DMS 273 (cell line): ENCODE results near the gene PRSS1.
A peak's percentile ranks its signal among the peaks of the same experiment; 100 is the strongest.
"Not testable (repeated sequence)": the region's sequence is repeated elsewhere in the genome, so short reads cannot be mapped to it uniquely, and the experiment has no call there.

Experiments
- DNase-seq: peaks from one replicate; lab custom pipeline; 2025; ENCODE audit not compliant: unreplicated experiment; lab: John Stamatoyannopoulos, UW

PRSS1 gene

DNA sequence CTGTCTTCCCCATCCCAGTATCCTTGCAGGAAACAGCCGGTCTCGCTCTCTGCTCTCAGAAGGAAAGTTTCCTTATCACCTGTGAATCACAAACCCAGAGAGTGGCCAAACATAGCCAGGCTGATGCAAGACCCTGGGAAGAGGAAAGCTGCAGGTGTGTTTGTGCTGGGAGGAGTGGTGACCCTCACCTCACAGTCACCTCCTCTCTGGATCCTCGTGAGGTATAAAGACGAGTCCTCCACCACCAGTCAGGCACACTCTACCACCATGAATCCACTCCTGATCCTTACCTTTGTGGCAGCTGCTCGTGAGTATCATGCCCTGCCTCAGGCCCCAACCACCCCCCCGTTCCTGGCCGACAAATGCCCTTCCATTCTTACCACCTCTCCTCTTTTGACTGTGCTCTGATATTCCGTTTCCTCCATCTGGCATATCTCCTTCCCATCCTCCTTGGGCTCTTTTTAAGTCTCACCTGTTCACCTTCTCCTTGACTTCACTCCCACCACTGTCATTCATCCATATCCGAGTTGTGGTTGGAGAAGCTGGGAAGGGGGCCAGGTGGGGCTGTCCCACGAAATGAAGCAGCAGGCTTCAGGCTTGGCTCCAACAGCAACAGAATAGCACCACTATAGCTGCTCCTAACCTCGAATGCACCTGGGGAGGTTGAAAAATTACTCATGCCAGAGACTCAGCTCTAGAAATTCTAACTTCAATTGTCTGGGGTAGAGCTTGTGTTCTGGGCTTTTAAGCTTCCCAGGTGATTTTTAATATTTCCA, at the start of gene PRSS1:
TSS of gene PRSS1 (plus strand) at position 255 of the 776 bp plus-strand sequence. CDS start at position 268, 13 bp downstream.
- no peak for DNase-seq

DNA sequence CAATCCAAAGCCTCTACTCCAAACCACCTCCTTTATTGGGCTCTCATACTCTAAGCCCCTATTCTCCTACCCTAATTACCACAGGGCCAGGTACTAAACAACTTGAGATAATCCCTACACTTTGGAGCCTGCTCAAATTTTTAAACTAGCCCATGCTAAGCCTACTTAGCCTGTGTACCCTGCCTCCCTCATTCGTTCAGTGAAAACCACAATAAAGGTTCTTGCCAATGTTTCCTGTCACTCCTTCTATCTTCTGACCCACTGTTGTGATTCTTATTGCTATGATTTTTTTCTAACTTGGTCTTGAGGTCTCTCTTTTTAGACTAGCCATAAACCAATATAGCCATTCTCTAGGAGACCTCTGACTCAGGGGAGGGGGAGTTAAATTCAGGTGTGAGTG, 48.3 kb upstream of the PRSS1 start:
- DNase-seq, result not testable (repeated sequence)

DNA sequence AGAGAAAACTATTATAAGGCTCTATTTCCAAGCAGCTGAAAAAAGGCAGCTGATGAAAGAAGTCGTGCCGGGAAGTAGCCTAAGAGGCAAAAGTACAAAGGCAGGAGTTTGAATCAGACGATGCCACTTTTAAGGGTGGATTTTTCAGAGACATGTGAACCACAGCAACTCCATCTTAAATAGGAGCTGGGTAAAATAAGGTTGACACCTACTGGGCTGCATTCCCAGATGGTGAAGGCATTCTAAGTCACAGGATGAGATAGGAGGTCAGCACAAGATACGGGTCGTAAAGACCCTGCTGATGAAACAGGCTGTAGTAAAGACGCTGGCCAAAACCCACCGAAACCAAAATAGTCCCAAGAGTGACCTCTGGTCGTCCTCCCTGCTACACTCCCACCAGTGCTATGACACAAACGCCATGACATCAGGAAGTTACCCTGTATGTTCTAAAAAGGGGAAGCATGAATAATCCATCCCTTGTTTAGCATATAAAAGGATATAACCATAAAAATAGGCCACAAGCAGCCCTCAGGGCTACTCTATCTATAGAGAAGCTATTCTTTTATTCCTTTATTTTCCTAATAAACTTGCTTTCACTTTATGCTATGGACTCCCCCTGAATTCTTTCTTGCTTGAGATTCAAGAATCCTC, 45.5 kb upstream of the PRSS1 start:
- no peak for DNase-seq

DNA sequence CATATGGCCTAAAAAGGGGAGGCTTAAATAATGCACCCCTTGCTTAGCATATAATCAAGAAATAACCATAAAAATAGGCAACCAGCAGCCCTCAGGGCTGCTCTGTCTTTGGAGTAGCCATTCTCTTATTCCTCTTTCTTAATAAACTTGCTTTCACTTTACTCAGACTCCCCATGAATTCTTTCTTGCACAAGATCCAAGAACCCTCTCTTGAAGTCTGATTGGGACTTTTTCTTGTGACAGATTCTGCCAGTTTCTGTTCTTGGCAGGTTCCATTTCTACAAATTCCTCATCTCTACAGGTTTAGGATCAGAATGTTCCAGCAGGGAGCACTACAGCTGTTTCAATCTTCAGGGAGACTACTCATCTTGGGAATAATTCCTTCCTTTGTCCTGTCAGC, 40.5 kb upstream of the PRSS1 start:
- DNase-seq, result not testable (repeated sequence)

DNA sequence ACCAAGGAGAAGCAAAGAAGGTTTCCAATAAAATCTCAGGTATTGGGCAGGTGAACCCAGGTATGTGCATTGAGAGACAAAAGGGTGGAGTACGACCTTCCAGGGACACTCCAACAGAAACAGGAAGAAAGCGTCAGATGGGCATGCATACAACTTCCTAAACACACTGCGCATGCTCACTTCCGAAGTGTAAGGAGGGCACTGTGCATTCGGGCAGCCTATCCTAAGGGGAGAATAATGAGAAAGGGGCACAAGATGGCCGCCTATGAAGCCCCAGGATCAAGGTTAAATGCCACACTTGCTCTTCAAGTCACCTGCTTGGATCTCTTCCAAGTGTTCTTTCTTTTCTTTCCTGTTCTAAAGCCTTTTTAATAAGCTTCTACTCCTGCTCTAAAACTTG, 39.4 kb upstream of the PRSS1 start:
- no peak for DNase-seq

DNA sequence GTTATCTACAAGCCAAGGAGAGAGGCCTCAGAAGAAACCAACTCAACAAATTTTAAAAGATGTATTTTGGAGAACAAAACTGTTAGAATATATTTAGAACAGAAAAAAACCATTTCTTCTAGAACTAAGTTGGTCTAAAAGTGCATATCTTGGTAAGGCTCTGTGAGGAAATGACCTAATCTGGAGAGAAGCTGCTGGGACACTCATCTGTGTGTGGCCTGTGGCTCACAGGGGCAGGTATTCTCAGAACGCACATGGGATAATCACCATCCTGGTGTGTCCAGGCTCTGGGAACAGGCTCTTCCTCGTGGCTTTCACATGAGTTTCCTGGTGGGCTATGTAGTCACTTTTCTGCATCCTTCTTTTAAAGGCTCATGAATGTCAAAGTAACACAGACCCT, 38.1 kb upstream of the PRSS1 start:
- no peak for DNase-seq

DNA sequence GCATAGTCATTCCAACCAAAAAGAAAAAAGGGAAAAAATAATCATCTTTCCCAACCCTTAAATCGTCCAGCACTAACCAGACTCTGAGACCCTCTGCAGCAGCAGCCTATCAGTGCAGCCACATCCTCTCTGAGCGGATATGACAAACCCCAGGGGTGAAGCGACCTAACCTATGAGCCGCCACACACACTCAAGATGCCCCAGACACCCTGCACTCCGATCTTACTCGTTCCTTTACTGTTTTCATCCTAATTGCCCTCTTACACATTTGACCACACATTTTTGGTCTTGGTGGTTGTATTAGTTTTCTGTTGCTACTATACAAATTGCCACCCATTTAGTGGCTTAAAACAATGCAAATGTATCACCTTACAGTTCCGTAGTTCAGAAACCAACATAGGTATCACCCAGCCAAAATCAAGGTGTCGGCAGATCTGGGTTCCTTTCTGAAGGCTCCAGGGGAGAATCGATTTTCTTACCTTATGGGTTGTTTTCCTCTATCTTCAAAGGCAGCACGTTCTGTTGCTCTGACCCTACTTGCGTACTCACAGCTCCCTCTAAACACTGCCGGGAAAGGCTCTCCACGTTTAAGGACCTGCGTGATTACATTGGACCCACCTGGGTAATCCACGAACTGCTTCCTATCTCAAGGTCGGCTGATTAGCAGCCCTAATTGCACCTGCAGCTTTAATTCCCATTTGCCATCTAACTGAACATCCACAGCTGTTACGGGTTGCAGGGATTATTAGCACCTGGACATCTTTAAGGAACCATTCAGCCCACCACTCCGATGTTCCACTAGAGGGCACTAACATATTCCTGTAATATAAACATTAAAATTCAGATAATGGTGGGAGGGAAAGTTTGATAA, 37.3 kb upstream of the PRSS1 start:
- DNase-seq, result peak; percentile 53

DNA sequence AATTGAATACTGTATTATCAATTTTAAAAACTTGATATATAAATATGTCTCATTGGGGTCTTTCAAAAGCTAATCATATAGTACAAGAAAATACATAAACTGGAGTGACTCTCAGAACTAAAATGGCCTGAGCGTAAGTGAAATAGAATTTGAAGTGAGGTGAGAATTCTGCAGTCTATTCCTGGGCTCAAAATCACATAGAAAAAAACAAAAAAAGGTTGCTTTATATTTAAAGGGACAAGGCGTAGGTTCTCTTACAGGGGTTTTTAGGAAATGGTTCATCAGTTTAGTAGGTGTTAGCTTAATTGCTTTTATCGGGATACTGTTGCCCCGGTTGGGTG, 36.7 kb upstream of the PRSS1 start:
- DNase-seq, result no peak

DNA sequence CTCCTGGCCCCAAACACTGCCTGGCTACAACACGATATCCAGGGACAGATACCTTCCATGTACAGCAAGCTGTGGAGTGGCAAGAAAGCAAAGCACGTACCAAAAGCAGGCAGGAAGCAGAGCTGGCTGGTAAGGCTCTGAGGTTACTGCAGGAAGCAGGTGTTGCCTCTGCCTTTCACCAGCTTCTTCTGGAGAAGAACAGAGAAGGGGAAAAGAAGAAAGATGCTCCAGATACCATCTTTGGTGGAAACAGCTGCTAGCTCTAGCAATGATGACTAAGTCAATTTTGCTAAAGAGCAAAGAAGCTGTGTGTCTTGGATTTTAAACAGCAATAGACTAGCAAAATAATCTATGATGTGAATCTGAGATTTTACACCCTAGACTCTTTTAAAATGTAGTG, 34.9 kb upstream of the PRSS1 start:
- DNase-seq, result no peak

DNA sequence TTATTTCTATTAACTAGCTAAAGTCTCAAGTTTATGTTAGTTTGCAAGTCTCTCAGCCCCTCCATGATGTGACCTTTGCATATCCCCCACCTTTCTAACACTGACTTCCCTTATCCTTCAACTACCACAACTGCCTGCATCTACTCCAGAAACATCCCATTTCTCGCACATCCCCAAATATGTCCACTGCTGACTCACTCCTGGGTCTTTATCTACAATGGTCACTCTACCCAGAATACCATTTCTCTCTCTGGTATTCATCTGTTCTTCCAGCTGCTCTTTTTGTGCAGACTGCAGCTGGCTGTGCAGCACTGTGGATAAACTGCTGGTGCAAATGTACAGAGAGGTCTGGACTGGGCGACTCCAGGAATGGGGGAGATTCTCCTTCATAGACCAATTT, 32.7 kb upstream of the PRSS1 start:
- no peak for DNase-seq

DNA sequence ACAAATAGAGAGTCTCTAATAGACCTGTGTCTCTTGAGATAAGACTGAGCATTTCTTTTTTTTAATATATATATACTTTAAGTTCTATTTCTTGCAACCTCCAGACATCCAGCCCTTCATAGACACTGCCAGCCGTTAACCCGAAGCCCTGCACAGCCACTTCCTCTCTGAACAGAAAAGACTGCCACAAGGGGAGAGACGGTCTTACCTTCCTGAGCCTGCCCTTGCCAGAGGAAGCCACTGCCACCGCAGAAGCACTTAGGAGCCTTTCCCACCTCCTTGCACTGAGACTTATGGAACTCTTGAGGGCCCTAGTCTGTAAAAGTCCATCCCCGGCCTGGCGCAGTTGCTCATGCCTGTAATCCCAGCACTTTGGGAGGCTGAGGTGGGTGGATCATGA, 31.8 kb upstream of the PRSS1 start:
- no peak for DNase-seq

DNA sequence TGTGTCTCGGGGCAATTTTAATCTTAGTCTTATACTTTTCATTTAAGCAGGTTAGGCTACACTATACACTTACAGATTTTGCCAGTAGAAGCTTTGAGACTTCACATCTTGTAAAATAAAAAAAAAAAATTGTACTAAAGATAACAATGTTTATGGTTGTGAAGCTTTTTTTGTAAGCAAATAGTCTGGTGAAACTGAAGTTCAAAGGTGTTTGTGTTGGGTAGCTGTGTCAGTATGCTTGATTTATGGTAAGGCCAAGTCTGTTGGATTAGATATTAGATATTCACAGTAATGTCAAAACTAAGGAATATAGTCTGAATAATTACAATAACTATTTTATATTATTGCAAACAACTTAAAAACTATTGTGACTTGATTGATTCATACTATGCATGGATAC, 31.0 kb upstream of the PRSS1 start:
- DNase-seq, result no peak

DNA sequence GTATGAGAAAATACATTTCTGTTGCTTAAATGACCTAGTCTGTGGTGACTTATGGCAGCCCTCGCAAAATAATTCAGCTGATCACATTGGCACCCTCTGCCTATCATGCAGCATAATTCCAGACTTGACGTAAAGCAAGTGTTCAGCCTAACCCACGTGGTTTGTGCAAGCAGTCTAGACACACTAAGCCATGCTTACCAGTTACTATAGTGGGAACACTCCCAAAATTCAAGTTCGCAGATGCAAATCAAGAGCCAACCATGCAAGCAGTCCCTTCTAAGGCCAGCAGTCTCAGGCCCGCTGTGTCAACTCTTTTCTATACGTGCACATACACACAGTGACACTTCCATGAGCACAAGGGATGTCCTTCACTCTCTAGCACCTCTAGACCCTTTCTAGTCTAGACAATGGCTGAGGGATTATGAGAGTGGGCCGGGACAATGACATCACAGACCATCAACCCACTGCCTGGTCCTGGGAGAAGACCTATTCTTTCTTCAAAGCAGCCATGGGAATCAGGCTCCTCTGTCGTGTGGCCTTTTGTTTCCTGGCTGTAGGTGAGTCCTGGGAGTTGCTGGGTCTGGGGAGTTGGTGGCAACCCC, 29.0 kb upstream of the PRSS1 start:
- no peak for DNase-seq

DNA sequence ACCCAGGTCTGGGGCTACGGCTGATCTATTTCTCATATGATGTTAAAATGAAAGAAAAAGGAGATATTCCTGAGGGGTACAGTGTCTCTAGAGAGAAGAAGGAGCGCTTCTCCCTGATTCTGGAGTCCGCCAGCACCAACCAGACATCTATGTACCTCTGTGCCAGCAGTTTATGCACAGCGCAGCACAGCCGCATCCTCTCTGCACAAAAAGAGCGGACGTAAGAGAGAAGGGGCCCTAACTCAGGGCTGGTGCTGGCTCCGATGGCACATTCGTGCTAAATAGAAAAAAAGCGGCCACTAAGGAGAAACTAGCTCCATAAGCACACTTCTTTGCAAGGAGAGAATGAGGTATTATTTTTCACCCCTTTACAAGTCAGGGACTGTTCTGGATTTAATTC, 28.3 kb upstream of the PRSS1 start:
- DNase-seq, result no peak

DNA sequence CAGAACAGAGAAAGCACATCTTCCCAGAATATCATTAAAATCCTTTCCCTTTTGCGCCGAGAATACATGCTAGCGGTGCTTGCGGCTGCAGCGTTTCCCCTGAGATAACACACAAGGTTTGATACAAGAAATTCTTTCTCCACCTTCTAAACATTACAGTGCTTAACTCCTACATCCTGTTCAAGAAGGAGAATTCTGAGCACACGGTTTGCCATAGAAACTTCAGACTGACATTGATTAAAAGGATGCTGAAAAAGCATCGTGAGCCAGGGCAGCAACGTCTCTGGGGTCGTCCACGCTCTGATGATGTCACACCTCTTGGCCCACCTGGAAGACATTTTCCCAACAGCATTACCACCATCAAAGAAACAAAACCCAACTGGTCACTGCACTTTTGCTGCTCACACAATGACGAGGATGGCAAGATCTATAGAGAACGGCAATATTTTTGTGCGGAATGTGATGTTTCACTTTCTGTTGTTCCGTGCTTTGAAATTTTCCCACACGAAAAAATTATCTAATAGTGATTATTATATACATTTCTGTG, 27.0 kb upstream of the PRSS1 start:
- DNase-seq, result no peak

DNA sequence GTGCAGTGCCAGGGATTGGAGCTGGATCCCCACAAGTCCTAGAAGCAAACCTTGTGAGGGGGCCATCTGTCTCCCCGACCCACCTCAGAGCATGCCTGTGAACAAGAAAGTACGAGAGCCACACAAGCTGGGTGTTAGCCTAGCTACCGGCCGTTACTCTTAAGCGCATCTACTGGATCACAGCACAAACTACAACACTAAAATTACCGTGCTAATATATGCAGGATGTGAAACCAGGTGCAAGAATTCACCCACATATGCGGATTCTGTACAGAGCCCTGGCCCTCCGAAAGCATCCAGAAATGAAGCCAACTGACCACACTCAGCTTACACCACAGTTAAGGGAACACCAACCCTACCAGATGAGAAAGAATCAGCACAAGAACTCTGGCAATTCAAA, 16.0 kb upstream of the PRSS1 start:
- no peak for DNase-seq

DNA sequence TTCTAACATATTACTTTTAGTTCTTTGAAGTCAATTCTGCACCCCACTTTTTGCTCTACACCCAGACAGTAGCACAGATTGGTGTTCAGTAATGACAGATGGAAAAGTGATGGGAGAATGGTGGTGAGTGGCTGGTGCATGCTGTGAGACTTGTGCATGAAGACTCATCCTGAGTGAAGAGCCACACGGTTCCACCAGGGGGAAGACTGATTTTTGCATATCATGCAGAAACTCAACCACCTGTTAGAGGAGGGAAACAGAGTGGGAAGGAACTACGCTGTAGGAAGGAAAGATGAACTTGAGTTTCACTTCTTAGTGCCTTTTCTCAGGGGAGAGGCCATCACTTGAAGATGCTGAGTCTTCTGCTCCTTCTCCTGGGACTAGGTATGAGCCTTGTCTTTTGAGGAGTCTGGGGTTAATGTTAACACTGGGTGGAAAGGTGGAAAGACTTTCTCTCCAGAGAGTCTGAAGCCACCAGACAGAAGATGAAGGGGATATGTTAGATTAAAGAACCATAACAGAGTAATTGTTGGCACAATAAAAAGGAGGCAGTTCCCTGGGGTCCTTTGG, 9.3 kb upstream of the PRSS1 start:
- DNase-seq, result no peak

DNA sequence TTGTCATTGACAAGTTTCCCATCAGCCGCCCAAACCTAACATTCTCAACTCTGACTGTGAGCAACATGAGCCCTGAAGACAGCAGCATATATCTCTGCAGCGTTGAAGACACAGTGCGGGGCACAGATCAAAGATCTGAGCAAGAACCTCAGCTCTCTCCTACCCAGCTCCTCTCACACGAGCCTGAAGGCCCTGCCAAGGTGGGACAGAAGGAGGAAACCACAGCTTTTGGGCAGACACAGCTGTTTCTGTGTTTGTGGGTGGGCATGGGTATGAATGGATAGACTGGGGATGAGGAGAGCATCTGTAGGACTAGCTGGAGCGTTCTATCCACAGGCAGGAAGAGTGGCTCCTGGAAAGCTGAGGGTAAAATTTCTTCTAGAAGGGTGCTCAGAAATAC, 8.5 kb upstream of the PRSS1 start:
- no peak for DNase-seq

DNA sequence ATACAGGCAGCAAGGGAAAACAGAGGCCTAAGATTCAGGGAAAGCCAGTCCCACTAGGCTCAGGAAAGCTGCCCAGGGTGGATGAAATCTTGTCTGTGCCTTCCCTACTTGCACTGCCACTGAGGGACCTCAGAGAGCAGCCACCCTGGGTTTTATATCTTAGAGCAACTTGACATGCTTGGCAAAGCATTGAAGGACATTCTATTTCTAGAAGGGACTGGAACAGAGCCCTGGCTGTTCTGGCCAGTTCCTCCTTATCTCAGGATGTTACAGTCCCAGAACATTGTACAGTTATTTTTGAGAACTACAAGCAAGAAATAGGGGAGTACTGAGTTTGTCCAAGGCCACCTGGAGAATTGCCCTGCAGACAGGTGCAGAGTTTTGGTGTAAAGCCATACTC, 7.3 kb upstream of the PRSS1 start:
- DNase-seq, result not testable (repeated sequence)

DNA sequence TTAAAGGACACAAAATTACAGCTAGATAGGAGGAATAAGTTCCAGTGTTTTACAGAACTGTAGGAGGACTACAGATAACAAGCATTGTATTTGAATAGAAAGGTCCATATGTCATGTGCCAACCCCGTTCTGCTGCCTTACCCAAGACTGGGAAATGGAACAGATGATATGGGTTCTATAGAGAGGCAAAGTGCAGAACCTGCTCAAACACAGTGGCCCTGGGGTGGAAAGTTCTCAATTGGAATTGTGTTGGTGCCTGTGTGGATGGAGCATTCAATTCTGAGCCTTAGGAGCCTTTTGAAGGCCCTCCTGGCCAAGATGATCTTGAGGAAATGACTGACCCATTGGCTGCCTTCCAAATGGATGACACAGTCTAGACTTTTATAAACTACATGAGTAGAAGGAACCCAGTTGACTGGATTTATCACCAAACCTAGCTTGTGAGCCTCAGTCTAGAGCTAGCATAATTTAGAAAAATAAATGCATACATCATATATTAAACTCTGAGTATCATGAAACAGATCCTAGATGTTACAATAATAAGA, 4.1 kb upstream of the PRSS1 start:
- DNase-seq, result no peak

DNA sequence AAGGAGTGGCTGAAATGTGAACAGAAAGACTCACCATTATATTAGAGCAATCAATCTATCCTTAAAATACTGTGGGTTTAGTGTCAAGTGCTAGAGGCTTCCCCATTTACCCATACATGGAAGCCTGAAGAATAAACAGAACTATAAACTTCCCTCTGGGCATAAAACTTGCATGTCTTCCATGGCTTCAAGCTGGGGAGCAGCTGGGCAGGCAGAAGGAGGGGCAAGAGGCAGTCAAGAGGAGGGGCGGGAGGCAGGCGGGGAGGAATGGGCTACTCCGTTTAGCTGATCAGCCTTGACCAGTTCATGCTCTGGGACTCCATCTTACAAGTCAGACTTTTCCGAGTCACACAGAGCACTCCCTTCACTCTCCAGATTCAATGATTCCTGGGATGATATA, 3.5 kb upstream of the PRSS1 start:
- no peak for DNase-seq
